KMS-11 (cell line): ENCODE measurements around the gene SEBOX.

Source experiments
- H2AFZ ChIP-seq: fragments of 200-600 bp; sonication (generic); 2 replicates; pipeline ENCODE4 v1.6.1; 2016; ENCODE audit warnings: antibody characterized with exemption, mixed run types, low read depth
- H3K27ac ChIP-seq: fragments of 200-600 bp; sonication (generic); 2 replicates; pipeline ENCODE4 v1.6.1; 2016; ENCODE audit warnings: mild to moderate bottlenecking, mixed run types
- H3K27me3 ChIP-seq: fragments of 200-600 bp; sonication (generic); 2 replicates; pipeline ENCODE4 v1.6.1; 2017; ENCODE audit warnings: mild to moderate bottlenecking, low read depth, mixed run types, moderate library complexity; ENCODE audit not compliant: insufficient read depth
- H3K36me3 ChIP-seq: fragments of 200-600 bp; sonication (generic); 2 replicates; pipeline ENCODE4 v1.6.1; 2017; ENCODE audit warnings: mild to moderate bottlenecking, mixed run types; ENCODE audit not compliant: insufficient read depth
- H3K4me1 ChIP-seq: fragments of 200-600 bp; sonication (generic); 2 replicates; pipeline ENCODE4 v1.6.1; 2016; ENCODE audit warnings: mild to moderate bottlenecking, low read depth, mixed run types; ENCODE audit not compliant: poor library complexity, severe bottlenecking
- H3K4me2 ChIP-seq: fragments of 200-600 bp; sonication (generic); 2 replicates; pipeline ENCODE4 v1.7.0; 2016; ENCODE audit warnings: mild to moderate bottlenecking, mixed run types
- H3K4me3 ChIP-seq: fragments of 200-600 bp; sonication (generic); IDR thresholded peaks from 2 replicates; pipeline ENCODE4 v1.6.1; 2017; ENCODE audit warnings: low read depth, low read length, mixed read lengths; ENCODE audit not compliant: insufficient read depth
- H3K79me2 ChIP-seq: fragments of 200-600 bp; sonication (generic); 2 replicates; pipeline ENCODE4 v1.6.1; 2016; ENCODE audit warnings: low read depth, mixed run types; ENCODE audit not compliant: insufficient read depth
- H3K9ac ChIP-seq: fragments of 200-600 bp; sonication (generic); 2 replicates; pipeline ENCODE4 v1.6.1; 2016; ENCODE audit warnings: mild to moderate bottlenecking, mixed run types
- H4K20me1 ChIP-seq: fragments of 200-600 bp; sonication (generic); 2 replicates; pipeline ENCODE4 v1.6.1; 2016; ENCODE audit warnings: mild to moderate bottlenecking, mixed run types; ENCODE audit not compliant: insufficient read depth
- CTCF ChIP-seq: fragments of 200-600 bp; sonication (generic); conservative IDR thresholded peaks from 2 replicates; pipeline ENCODE4 v1.6.1; 2017; ENCODE audit warnings: low read depth, mild to moderate bottlenecking, antibody characterized with exemption, low read length, moderate library complexity, mixed read lengths

Gene SEBOX

GRCh38 chr17:28407130-28407973, 42.4 kb upstream of the SEBOX start:
- Histone ChIP-seq H3K36me3 (no peaks in the 10 kb centered on the region), H3K4me1 (no peaks in the 10 kb centered on the region), H3K79me2 (no peaks in the 10 kb centered on the region), H3K9ac (no peak overlapping the region), H4K20me1 (no peaks in the 10 kb centered on the region), H3K27me3 (no peaks in the 10 kb centered on the region), H2AFZ (no peak overlapping the region), H3K4me2 (no peak overlapping the region), H3K4me3 (no peak overlapping the region), H3K27ac (no peak overlapping the region)
- no peak for TF ChIP-seq CTCF

- Histone ChIP-seq H4K20me1 (no peaks in the 10 kb centered on the region), H3K27ac (no peak overlapping the region), H3K36me3 (no peaks in the 10 kb centered on the region), H3K4me3 (no peak overlapping the region), H3K9ac (peak overlapping the region; percentile 84; the same call in 1 of the 2 replicates), H3K4me1 (no peaks in the 10 kb centered on the region), H3K27me3 (no peaks in the 10 kb centered on the region), H2AFZ (peak overlapping the region; percentile 92), H3K4me2 (peak overlapping the region; percentile 58), H3K79me2 (no peaks in the 10 kb centered on the region)
- TF ChIP-seq CTCF, result no peak
These were observed 41.4 kb upstream of the SEBOX start for GRCh38 chr17:28406473-28406814.

GRCh38 chr17:28405632-28406472, 40.9 kb upstream of the SEBOX start, which contains the start of gene SLC46A1:
SLC46A1 (minus strand) TSS chr17:28406212; CDS start chr17:28406114, 98 bp downstream.
- no peaks in the 10 kb centered on the region for H3K4me1 ChIP-seq
- H2AFZ ChIP-seq, result peak within 1 kb of the TSS; percentile 92
- no peaks in the 10 kb centered on the region for H3K79me2 ChIP-seq
- no peak for TF ChIP-seq CTCF
- H3K27ac ChIP-seq, result no peak within 1 kb of the TSS
- peak within 1 kb of the TSS; percentile 42 for H3K4me3 ChIP-seq
- no peaks in the 10 kb centered on the region for H3K27me3 ChIP-seq
- H3K4me2 ChIP-seq, result peak within 1 kb of the TSS; percentile 58
- no peaks in the 10 kb centered on the region for H3K36me3 ChIP-seq
- H3K9ac ChIP-seq, result peak within 1 kb of the TSS; percentile 84
- no peaks in the 10 kb centered on the region for H4K20me1 ChIP-seq

- Histone ChIP-seq H3K79me2 (no peaks in the 10 kb centered on the region), H3K9ac (no peak overlapping the region), H3K4me1 (no peaks in the 10 kb centered on the region), H3K36me3 (no peaks in the 10 kb centered on the region), H3K4me3 (peak overlapping the region; percentile 42), H4K20me1 (no peaks in the 10 kb centered on the region), H3K4me2 (peak overlapping the region; percentile 58), H3K27me3 (no peaks in the 10 kb centered on the region), H3K27ac (no peak overlapping the region), H2AFZ (peak overlapping the region; percentile 92; the same call in 1 of the 2 replicates)
- TF ChIP-seq CTCF, result no peak
These were observed 40.0 kb upstream of the SEBOX start for GRCh38 chr17:28404812-28405570.
